ENCODE data around the gene EIF2AK2.

The EIF2AK2 gene

GRCh38 chr2:37060446-37060845, 96.3 kb downstream of the EIF2AK2 start:
- TF ChIP-seq ZNF274 (IDR thresholded peaks at IDR 0.05; ENCODE audit: low read depth, low read length), result no peak
- H3K4me3 ChIP-seq (ENCODE audit: low read length), result no peak overlapping the region

- TF ChIP-seq ZNF274 (IDR thresholded peaks at IDR 0.05; ENCODE audit: low read depth, low read length), result no peak
Measured at GRCh38 chr2:37059841-37060240, 96.9 kb downstream of the EIF2AK2 start.

GRCh38 chr2:37052600-37053332, 104.0 kb downstream of the EIF2AK2 start:
- TF ChIP-seq ZNF274 (IDR thresholded peaks at IDR 0.05; ENCODE audit: low read depth, low read length), result no peak
- no peak overlapping the region for H3K4me3 ChIP-seq (ENCODE audit: low read length)

More at GRCh38 chr2:37059841-37060240, 96.9 kb downstream of the EIF2AK2 start:
- no peak overlapping the region for H3K4me3 ChIP-seq (ENCODE audit: low read length)
